ENCODE data around the gene CHIC2.

The CHIC2 gene

GRCh38 chr4:54100595-54101189, 36.3 kb upstream of the CHIC2 start:
- peak overlapping the region; percentile 62 for H3K4me3 ChIP-seq (ENCODE audit: low read depth, low read length)
- peaks cover 65% of the 10 kb centered on the region for H3K4me1 ChIP-seq (ENCODE audit: control insufficient read depth, insufficient read depth, low read length)
- no peaks in the 10 kb centered on the region for H3K36me3 ChIP-seq (ENCODE audit: control insufficient read depth, insufficient read depth, low read length)
- H3K9me3 ChIP-seq (ENCODE audit: control insufficient read depth, insufficient read depth, low read depth, low read length), result no peaks in the 10 kb centered on the region
- H3K9ac ChIP-seq (ENCODE audit: low read length), result no peak overlapping the region
- peaks cover 100% of the 10 kb centered on the region for H3K27me3 ChIP-seq (ENCODE audit: control insufficient read depth, insufficient read depth, low read length)
- H3K27ac ChIP-seq (ENCODE audit: low read depth, low read length), result no peak overlapping the region

DNA sequence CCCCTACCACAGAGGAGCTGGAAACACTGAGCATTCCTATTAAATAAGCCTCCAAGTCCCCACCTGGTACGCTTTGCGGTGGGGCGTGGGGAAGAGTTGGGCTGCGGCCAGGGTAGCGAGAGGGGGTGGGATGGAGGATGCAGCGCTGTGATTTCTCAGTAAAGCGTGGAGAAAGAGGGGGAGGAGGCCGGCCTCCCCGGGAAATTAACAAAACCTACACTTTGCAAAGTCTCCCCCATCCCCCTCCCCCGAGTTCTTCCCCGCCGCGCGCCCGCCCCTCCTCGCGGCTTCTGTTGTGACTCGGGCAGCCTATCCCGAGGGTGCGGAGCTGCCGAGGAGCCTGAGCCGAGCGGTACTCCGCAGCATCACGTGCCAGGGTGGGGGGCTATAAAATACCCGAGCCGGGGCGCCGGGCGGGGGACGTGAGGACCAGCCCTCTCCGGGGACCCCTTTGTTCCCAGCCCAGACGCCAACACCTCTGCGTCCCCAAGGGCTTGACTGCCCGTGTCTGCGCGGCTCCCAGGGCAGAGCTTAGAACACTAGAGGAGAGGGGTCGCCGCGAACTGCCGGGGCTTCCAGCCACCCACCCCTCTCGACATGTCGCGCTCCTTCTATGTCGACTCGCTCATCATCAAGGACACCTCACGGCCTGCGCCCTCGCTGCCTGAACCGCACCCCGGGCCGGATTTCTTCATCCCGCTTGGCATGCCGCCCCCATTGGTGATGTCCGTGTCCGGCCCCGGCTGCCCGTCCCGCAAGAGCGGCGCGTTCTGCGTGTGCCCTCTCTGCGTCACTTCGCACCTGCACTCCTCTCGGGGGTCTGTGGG, 35.6 kb upstream of the CHIC2 start, which contains the start of gene GSX2:
GSX2 (plus strand) TSS at position 416 of the 827 bp plus-strand sequence; CDS start at position 598, 182 bp downstream.
- peaks cover 70% of the 10 kb centered on the region for H3K4me1 ChIP-seq (ENCODE audit: control insufficient read depth, insufficient read depth, low read length)
- peak within 1 kb of the TSS; percentile 62 for H3K4me3 ChIP-seq (ENCODE audit: low read depth, low read length)
- H3K27me3 ChIP-seq (ENCODE audit: control insufficient read depth, insufficient read depth, low read length), result peaks cover 100% of the 10 kb centered on the region
- no peak within 1 kb of the TSS for H3K9ac ChIP-seq (ENCODE audit: low read length)
- no peaks in the 10 kb centered on the region for H3K36me3 ChIP-seq (ENCODE audit: control insufficient read depth, insufficient read depth, low read length)
- no peaks in the 10 kb centered on the region for H3K9me3 ChIP-seq (ENCODE audit: control insufficient read depth, insufficient read depth, low read depth, low read length)
- H3K27ac ChIP-seq (ENCODE audit: low read depth, low read length), result no peak within 1 kb of the TSS

DNA sequence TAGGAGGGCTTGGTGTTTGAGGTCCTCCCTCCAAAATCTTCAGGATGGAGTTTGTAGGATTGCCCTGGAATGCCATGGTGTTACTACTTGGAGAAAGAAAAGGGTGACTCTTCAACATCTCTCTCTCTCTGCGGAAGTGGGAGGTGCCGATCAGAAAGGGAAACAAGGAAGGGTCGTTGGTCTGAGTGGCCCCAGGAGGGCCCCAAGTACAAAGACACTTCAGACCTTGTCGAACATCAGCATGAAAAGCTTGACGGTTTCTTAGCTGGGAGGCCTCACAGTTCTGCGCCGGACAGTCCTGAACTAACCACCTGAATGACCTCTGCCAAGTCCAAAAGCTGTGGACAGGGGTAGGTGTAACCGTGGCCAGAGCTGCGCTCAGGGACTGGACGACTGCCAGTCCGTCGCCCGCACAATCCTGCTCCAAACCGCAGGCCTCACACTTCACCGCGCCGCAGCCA, 34.9 kb upstream of the CHIC2 start:
- Histone ChIP-seq H3K9ac (ENCODE audit: low read length) (no peak overlapping the region), H3K36me3 (ENCODE audit: control insufficient read depth, insufficient read depth, low read length) (no peaks in the 10 kb centered on the region), H3K4me1 (ENCODE audit: control insufficient read depth, insufficient read depth, low read length) (peaks cover 69% of the 10 kb centered on the region), H3K4me3 (ENCODE audit: low read depth, low read length) (peak overlapping the region; percentile 62), H3K27me3 (ENCODE audit: control insufficient read depth, insufficient read depth, low read length) (peaks cover 100% of the 10 kb centered on the region), H3K9me3 (ENCODE audit: control insufficient read depth, insufficient read depth, low read depth, low read length) (no peaks in the 10 kb centered on the region), H3K27ac (ENCODE audit: low read depth, low read length) (no peak overlapping the region)

DNA sequence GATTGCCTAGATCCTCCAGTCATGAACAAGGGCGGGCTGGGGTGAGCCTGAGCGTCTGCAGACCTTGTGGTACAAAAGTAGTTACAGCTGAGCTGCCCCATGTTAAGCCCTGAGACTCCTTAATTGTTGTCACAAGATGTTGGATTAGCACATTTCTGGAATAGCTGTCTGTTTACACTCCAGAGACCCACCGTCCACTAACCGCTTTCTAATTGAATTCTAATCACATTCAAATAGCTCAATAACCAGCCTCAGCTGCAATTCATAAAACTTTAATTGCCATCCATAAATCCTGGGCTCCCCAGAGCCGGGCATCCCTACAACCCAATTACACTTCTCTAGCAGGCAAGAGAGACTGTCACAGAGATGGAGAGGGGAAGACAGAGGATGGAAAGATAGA, 34.0 kb upstream of the CHIC2 start:
- no peaks in the 10 kb centered on the region for H3K36me3 ChIP-seq (ENCODE audit: control insufficient read depth, insufficient read depth, low read length)
- H3K9ac ChIP-seq (ENCODE audit: low read length), result no peak overlapping the region
- H3K27me3 ChIP-seq (ENCODE audit: control insufficient read depth, insufficient read depth, low read length), result peaks cover 100% of the 10 kb centered on the region
- no peak overlapping the region for H3K27ac ChIP-seq (ENCODE audit: low read depth, low read length)
- H3K4me3 ChIP-seq (ENCODE audit: low read depth, low read length), result peak overlapping the region; percentile 62; the same call in 1 of the 2 replicates
- no peaks in the 10 kb centered on the region for H3K9me3 ChIP-seq (ENCODE audit: control insufficient read depth, insufficient read depth, low read depth, low read length)
- H3K4me1 ChIP-seq (ENCODE audit: control insufficient read depth, insufficient read depth, low read length), result peaks cover 73% of the 10 kb centered on the region

DNA sequence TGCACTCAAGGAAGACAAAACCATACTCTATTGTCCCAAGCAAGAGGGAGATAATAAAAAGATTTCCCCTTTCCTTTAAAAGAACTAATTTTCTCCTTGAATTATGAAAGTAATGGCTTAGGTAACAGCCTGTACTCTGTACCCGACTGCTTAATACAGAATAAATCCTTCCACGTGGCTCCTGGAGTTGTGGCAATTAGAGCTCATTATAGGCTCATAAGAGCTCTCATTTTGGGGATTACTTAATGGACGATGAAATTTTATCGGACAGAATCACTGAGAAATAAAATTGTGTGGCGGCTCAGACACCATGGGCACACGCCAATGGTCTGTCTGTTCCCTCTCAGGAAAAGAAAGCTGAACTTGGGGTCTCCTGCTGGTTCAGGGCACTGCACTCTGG, 32.7 kb upstream of the CHIC2 start:
- H3K9ac ChIP-seq (ENCODE audit: low read length), result no peak overlapping the region
- H3K4me1 ChIP-seq (ENCODE audit: control insufficient read depth, insufficient read depth, low read length), result peaks cover 76% of the 10 kb centered on the region
- H3K27me3 ChIP-seq (ENCODE audit: control insufficient read depth, insufficient read depth, low read length), result peaks cover 100% of the 10 kb centered on the region
- no peak overlapping the region for H3K4me3 ChIP-seq (ENCODE audit: low read depth, low read length)
- H3K36me3 ChIP-seq (ENCODE audit: control insufficient read depth, insufficient read depth, low read length), result no peaks in the 10 kb centered on the region
- H3K27ac ChIP-seq (ENCODE audit: low read depth, low read length), result no peak overlapping the region
- H3K9me3 ChIP-seq (ENCODE audit: control insufficient read depth, insufficient read depth, low read depth, low read length), result no peaks in the 10 kb centered on the region

GRCh38 chr4:54096295-54096962, 32.0 kb upstream of the CHIC2 start:
- peaks cover 100% of the 10 kb centered on the region for H3K27me3 ChIP-seq (ENCODE audit: control insufficient read depth, insufficient read depth, low read length)
- H3K9me3 ChIP-seq (ENCODE audit: control insufficient read depth, insufficient read depth, low read depth, low read length), result no peaks in the 10 kb centered on the region
- H3K4me3 ChIP-seq (ENCODE audit: low read depth, low read length), result peak overlapping the region; percentile 25; the same call in 1 of the 2 replicates
- H3K27ac ChIP-seq (ENCODE audit: low read depth, low read length), result no peak overlapping the region
- no peak overlapping the region for H3K9ac ChIP-seq (ENCODE audit: low read length)
- peaks cover 75% of the 10 kb centered on the region for H3K4me1 ChIP-seq (ENCODE audit: control insufficient read depth, insufficient read depth, low read length)
- no peaks in the 10 kb centered on the region for H3K36me3 ChIP-seq (ENCODE audit: control insufficient read depth, insufficient read depth, low read length)

GRCh38 chr4:54095110-54095825, 30.9 kb upstream of the CHIC2 start:
- Histone ChIP-seq H3K27me3 (ENCODE audit: control insufficient read depth, insufficient read depth, low read length) (peaks cover 100% of the 10 kb centered on the region), H3K4me3 (ENCODE audit: low read depth, low read length) (peak overlapping the region; percentile 49), H3K9ac (ENCODE audit: low read length) (no peak overlapping the region), H3K9me3 (ENCODE audit: control insufficient read depth, insufficient read depth, low read depth, low read length) (no peaks in the 10 kb centered on the region), H3K4me1 (ENCODE audit: control insufficient read depth, insufficient read depth, low read length) (peaks cover 74% of the 10 kb centered on the region), H3K36me3 (ENCODE audit: control insufficient read depth, insufficient read depth, low read length) (no peaks in the 10 kb centered on the region), H3K27ac (ENCODE audit: low read depth, low read length) (no peak overlapping the region)

DNA sequence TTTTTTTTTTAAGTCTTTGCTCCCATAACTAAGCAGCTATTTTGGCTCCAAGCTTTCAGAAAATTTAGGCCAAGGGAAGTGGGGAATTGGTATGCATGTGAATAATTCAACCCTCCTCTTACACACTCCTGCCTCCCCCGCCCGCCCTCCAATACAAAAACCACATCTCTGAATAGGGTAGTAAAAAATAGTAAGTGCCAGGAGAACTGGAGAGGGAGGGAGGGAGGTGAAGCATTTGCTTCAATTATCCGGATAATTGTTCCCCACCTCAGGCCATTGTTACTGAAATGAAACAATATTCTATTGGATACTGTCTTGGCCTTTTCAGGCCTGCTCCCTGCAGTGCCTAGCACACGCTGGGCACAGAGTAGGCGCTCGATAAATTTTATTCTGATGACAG, 30.0 kb upstream of the CHIC2 start:
- peak overlapping the region; percentile 49; the same call in 1 of the 2 replicates for H3K4me3 ChIP-seq (ENCODE audit: low read depth, low read length)

GRCh38 chr4:54093324-54094240, 29.2 kb upstream of the CHIC2 start:
- H3K4me1 ChIP-seq (ENCODE audit: control insufficient read depth, insufficient read depth, low read length), result peaks cover 64% of the 10 kb centered on the region
- no peaks in the 10 kb centered on the region for H3K36me3 ChIP-seq (ENCODE audit: control insufficient read depth, insufficient read depth, low read length)
- no peak overlapping the region for H3K9ac ChIP-seq (ENCODE audit: low read length)
- no peak overlapping the region for H3K27ac ChIP-seq (ENCODE audit: low read depth, low read length)
- H3K4me3 ChIP-seq (ENCODE audit: low read depth, low read length), result peak overlapping the region; percentile 49
- no peaks in the 10 kb centered on the region for H3K9me3 ChIP-seq (ENCODE audit: control insufficient read depth, insufficient read depth, low read depth, low read length)
- peaks cover 96% of the 10 kb centered on the region for H3K27me3 ChIP-seq (ENCODE audit: control insufficient read depth, insufficient read depth, low read length)

More for the DNA sequence above, 30.0 kb upstream of the CHIC2 start:
- peaks cover 72% of the 10 kb centered on the region for H3K4me1 ChIP-seq (ENCODE audit: control insufficient read depth, insufficient read depth, low read length)
- H3K27me3 ChIP-seq (ENCODE audit: control insufficient read depth, insufficient read depth, low read length), result peaks cover 99% of the 10 kb centered on the region
- no peak overlapping the region for H3K27ac ChIP-seq (ENCODE audit: low read depth, low read length)
- H3K36me3 ChIP-seq (ENCODE audit: control insufficient read depth, insufficient read depth, low read length), result no peaks in the 10 kb centered on the region
- no peaks in the 10 kb centered on the region for H3K9me3 ChIP-seq (ENCODE audit: control insufficient read depth, insufficient read depth, low read depth, low read length)
- H3K9ac ChIP-seq (ENCODE audit: low read length), result no peak overlapping the region
